Adrenal gland (tissue), 5 donors: ENCODE results near the gene UBE2B.

Experiments used
- CTCF ChIP-seq, 6 experiments: fragments of 450-650 bp in 4 of 6; fragments of 200-600 bp in 2 of 6; sonication (generic) in 1 of 6; IDR thresholded peaks; 1 replicate in 5 of 6; 2 replicates in 1 of 6; pipeline versions ENCODE4 v1.5.1 to v1.8.0; 2016 to 2021; ENCODE audit warnings: antibody characterized with exemption in 6 of 6, mild to moderate bottlenecking in 2 of 6, moderate library complexity in 1 of 6
- POLR2A ChIP-seq, 2 donors: fragments of 450-650 bp; IDR thresholded peaks; one replicate each; pipeline ENCODE4 v1.6.1; 2017; ENCODE audit warnings: antibody characterized with exemption in 2 of 2, mild to moderate bottlenecking in 2 of 2, moderate library complexity in 1 of 2
- donor health status: DM: no; HTN: no; CAD: no.

- TF ChIP-seq POLR2A (IDR thresholded peaks at IDR 0.05) (peak; percentile 36 to 80), CTCF (IDR thresholded peaks at IDR 0.05) (no peak)
These were observed 518 bp downstream of the UBE2B start for GRCh38 chr5:134371834-134372340.
